GM18499 (cell line): ENCODE results near the gene HOXC13.

Source experiments
- ATAC-seq: cut with Tn5 transposase; IDR thresholded peaks from one replicate; pipeline ENCODE4 v1.9.1; 2021; ENCODE audit warnings: moderate number of reproducible peaks; ENCODE audit not compliant: insufficient read depth, unreplicated experiment

Gene HOXC13

DNA sequence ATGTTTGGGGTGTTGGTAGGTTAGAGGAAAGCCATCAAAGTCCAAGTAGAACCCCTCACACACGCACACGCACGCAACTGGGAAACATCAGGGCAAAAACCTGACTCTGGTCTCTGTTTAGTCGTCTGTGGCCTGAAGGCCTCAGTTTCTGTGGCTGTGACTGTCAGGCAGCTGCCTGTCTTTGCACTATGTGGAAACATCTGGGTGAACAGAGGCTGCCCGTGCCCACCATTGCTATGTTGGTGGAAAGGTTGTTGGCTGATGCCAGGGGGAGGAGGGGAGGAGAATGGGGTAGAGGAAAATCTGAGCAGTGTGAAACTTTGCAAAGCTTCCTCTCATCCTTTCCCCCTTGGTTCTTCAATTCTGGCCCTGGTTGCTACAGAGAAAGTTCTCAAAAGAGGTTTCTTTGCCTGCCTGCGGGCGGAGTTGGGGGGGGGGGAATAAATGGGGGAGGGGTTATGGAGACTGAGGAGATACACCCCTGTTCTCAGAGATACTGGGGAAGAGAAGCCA is 53.8 kb downstream of the HOXC13 start:
- no peak for ATAC-seq

GRCh38 chr12:53993162-53994008 is 54.8 kb downstream of the HOXC13 start:
- ATAC-seq: no peak

DNA sequence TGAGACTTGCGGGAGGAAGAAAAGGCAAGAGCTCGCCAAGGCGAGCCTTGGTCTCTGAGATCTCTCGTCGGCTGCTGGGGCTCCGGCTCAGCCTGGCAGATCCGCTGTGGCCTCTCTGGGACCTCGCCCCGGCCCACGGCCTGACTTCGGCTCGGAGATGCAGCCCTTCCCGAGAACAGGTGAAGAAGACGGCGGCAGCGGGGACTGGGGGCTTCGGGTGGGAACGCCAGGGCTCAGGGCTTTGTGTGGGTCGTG is 55.3 kb downstream of the HOXC13 start:
- ATAC-seq: no peak

DNA sequence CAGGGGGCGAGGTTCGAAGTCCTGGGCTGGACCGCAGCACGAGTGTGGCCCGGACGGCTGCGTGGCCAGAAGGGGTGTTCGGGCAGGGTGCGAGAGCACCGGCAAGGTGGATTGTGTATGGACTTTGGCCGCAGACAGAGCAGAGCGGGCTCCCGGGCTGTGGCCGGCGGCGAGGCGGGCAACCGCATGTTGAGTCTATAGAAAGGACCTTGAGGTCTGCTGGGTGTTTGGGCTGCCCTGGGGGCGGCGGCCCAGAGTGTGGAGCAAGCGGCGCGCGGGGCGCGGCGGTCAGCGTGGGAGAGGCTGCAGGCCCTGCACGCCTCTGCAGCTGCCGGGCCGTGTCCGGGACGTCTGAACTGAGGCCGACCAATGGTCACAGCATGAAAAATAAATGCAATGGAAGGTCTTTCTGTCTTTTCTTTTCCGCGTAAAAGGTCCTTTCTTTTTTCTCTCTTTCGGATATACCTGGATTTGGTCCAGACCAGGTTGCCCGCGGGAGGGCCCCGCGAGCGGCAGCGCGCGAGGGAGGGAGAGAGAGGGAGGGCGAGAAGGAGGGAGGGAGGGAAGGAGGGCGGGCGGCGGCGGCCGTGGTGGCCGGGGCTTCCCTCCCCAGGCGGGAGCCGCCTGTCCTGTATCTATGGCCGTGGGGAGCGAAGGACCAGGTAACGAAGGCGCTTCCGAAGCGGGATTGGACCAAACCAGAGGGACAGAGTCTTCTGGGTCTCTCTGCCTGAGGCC is 55.8 kb downstream of the HOXC13 start:
- ATAC-seq: no peak

DNA sequence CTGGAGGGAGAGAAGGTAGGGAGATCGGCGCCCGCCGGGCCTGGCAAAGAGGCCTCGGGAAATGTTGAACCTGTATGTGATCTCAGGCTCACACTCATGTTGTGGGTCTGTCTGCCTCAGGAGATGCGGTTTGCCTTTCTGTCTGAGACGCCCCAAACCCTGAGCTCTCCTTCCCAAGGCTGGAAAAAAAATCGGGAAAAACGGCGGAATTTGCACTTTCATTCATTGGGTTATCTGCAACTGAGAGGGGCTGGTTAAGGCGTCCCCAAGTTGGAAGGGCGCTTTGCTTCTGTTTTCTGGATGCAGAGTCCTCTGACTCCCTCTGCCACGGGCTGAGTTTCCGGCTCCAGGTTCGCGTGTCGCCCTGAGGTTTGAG is 56.4 kb downstream of the HOXC13 start:
- ATAC-seq: no peak

- ATAC-seq: no peak
These were observed 57.0 kb downstream of the HOXC13 start for GRCh38 chr12:53995378-53996239.
